HG03457 (cell line): ENCODE results near the gene MIEF2.

Experiments
- ATAC-seq: cut with Tn5 transposase; IDR thresholded peaks from one replicate; pipeline ENCODE4 v1.9.1; 2021; ENCODE audit warnings: moderate number of reproducible peaks; ENCODE audit not compliant: unreplicated experiment

The MIEF2 gene

GRCh38 chr17:18254888-18255649, 5.4 kb upstream of the MIEF2 start:
- no peak for ATAC-seq

- no peak for ATAC-seq
These were observed 4.1 kb upstream of the MIEF2 start for GRCh38 chr17:18256351-18256750.

- ATAC-seq, result no peak
These were observed 3.7 kb upstream of the MIEF2 start for GRCh38 chr17:18256776-18257175.

- no peak for ATAC-seq
These were observed 3.0 kb upstream of the MIEF2 start for GRCh38 chr17:18257268-18257981.

GRCh38 chr17:18257982-18258355, 2.5 kb upstream of the MIEF2 start:
- no peak for ATAC-seq

- no peak for ATAC-seq
These were observed 2.0 kb upstream of the MIEF2 start, which contains the start of gene FLII for GRCh38 chr17:18258356-18259038. Gene FLII (minus strand): TSS chr17:18258738. CDS start chr17:18258690, 48 bp downstream.

- ATAC-seq, result peak; percentile 7
These were observed 686 bp upstream of the MIEF2 start for GRCh38 chr17:18259621-18260331.

GRCh38 chr17:18261146-18261515, 669 bp downstream of the MIEF2 start:
- ATAC-seq, result no peak

GRCh38 chr17:18261659-18262058, 1.2 kb downstream of the MIEF2 start:
- ATAC-seq, result no peak

- no peak for ATAC-seq
These were observed 1.6 kb downstream of the MIEF2 start for GRCh38 chr17:18262111-18262510.

- ATAC-seq, result no peak
These were observed 2.2 kb downstream of the MIEF2 start for GRCh38 chr17:18262641-18263040.

- no peak for ATAC-seq
These were observed 3.6 kb downstream of the MIEF2 start for GRCh38 chr17:18263885-18264682.

GRCh38 chr17:18267366-18267765, 6.9 kb downstream of the MIEF2 start:
- ATAC-seq, result no peak

GRCh38 chr17:18267927-18268711, 7.7 kb downstream of the MIEF2 start:
- ATAC-seq, result no peak

GRCh38 chr17:18270046-18270931, 9.8 kb downstream of the MIEF2 start:
- no peak for ATAC-seq

GRCh38 chr17:18277076-18277475, 16.6 kb downstream of the MIEF2 start:
- no peak for ATAC-seq

GRCh38 chr17:18278867-18279266, 18.4 kb downstream of the MIEF2 start:
- ATAC-seq, result no peak

- no peak for ATAC-seq
These were observed 19.8 kb downstream of the MIEF2 start for GRCh38 chr17:18280249-18280648.
